ENCODE results near the gene HOXA5.

- no peak for TF ChIP-seq POLR2A (IDR thresholded peaks at IDR 0.05; ENCODE audit: low read depth, low read length)
- TF ChIP-seq POLR2AphosphoS5 (IDR thresholded peaks at IDR 0.05; ENCODE audit: low read depth, low read length) = no peak
- no peak for TF ChIP-seq TAF1 (IDR thresholded peaks at IDR 0.05; ENCODE audit: low read depth, low read length)
Observed at GRCh38 chr7:27171637-27172314, 28.3 kb upstream of the HOXA5 start.

Data from GM12891 (cell line).